Spleen (tissue), 7 donors: ENCODE data around the gene GIPC1.

Source experiments
- CTCF ChIP-seq, 11 experiments: fragments of 200-600 bp in 7 of 11; fragments of 450-650 bp in 4 of 11; sonication (generic) in 4 of 11; IDR thresholded peaks in 8 of 11; conservative IDR thresholded peaks in 3 of 11; 1 replicate in 7 of 11; 2 replicates in 4 of 11; pipeline versions ENCODE4 v1.4.0 to v1.8.0; 2016 to 2021; ENCODE audit warnings: antibody characterized with exemption in 11 of 11, inconsistent platforms in 4 of 11, mild to moderate bottlenecking in 1 of 11
- POLR2A ChIP-seq, 3 donors: fragments of 450-650 bp; IDR thresholded peaks; one replicate each; pipeline ENCODE4 v1.5.1; 2017; ENCODE audit warnings: antibody characterized with exemption in 3 of 3, mild to moderate bottlenecking in 1 of 3
- donor health status: DM: no; HTN: no; CAD: no; lungs with moderate emphysema.
- donor health status: DM: no; HTN: no; CAD: no.
- donor health status: DM: no; HTN: no; CAD: no.

- TF ChIP-seq CTCF (IDR thresholded peaks at IDR 0.05 in 8 of 11, conservative IDR thresholded peaks at IDR 0.05 in 3 of 11) (no peak), POLR2A (IDR thresholded peaks at IDR 0.05) (no peak)
These were observed 67.0 kb downstream of the GIPC1 start for GRCh38 chr19:14428882-14429416.
